ENCODE data around the gene ABLIM1. TPM values are rescaled to one million over a fixed set of nuclear protein-coding genes. Genes with fewer than 3 reads are reported as not detected.

Gene ABLIM1
- total RNA-seq, 2 experiments from 2014 or later: 62.3 to 64.1 TPM

- CTCF ChIA-PET: interaction anchor here (1.1 to 17.3 kb wide), 7 partner anchors 8 to 276 kb away, joined by 3 to 421 read pairs (median 6); no protein-coding TSS in a partner anchor
- POLR2A ChIA-PET: interaction anchor here (1.0 to 12.0 kb wide), 8 partner anchors 9 to 256 kb away, joined by 3 to 226 read pairs (median 4); no protein-coding TSS in a partner anchor
- DNase-seq: no peak
- no peaks in the 10 kb centered on the region for H3K27me3 Mint-ChIP-seq (ENCODE audit: low read depth)
- peak overlapping the region; percentile 43 for H3K27ac Mint-ChIP-seq
- peak overlapping the region; percentile 2 for H3K4me3 Mint-ChIP-seq
- peaks cover 86% of the 10 kb centered on the region for H3K4me1 Mint-ChIP-seq (ENCODE audit: low read depth)
- no peaks in the 10 kb centered on the region for H3K9me3 Mint-ChIP-seq (ENCODE audit: insufficient read depth)
- H3K36me3 Mint-ChIP-seq (ENCODE audit: low read depth): no peaks in the 10 kb centered on the region
- no peak for ATAC-seq
These were observed 113.0 kb downstream of the ABLIM1 start for GRCh38 chr10:114545071-114545470.

GRCh38 chr10:114544045-114544659 lies 113.9 kb downstream of the ABLIM1 start:
- H3K36me3 Mint-ChIP-seq (ENCODE audit: low read depth): no peaks in the 10 kb centered on the region
- H3K27me3 Mint-ChIP-seq (ENCODE audit: low read depth): no peaks in the 10 kb centered on the region
- peak; percentile 92 for DNase-seq
- H3K4me1 Mint-ChIP-seq (ENCODE audit: low read depth): peaks cover 95% of the 10 kb centered on the region
- peak overlapping the region; percentile 72 for H3K4me3 Mint-ChIP-seq
- ChIA-PET CTCF (interaction anchor here (0.7 to 17.3 kb wide), 11 partner anchors 8 to 583 kb away, joined by 3 to 421 read pairs (median 4); no protein-coding TSS in a partner anchor), POLR2A (interaction anchor here (0.7 to 12.0 kb wide), 12 partner anchors 10 to 257 kb away, joined by 3 to 226 read pairs (median 4); no protein-coding TSS in a partner anchor)
- H3K9me3 Mint-ChIP-seq (ENCODE audit: insufficient read depth): no peaks in the 10 kb centered on the region
- H3K27ac Mint-ChIP-seq: peak overlapping the region; percentile 94
- ATAC-seq: peak; percentile 65

GRCh38 chr10:114543456-114543855 lies 114.6 kb downstream of the ABLIM1 start:
- CTCF ChIA-PET: interaction anchor here (1.4 to 17.3 kb wide), 6 partner anchors 22 to 240 kb away, joined by 4 to 421 read pairs (median 42); no protein-coding TSS in a partner anchor
- ATAC-seq (no peak), DNase-seq (peak; percentile 25)
- Mint-ChIP-seq H3K4me3 (peak overlapping the region; percentile 72), H3K27me3 (ENCODE audit: low read depth) (no peaks in the 10 kb centered on the region), H3K4me1 (ENCODE audit: low read depth) (peaks cover 97% of the 10 kb centered on the region), H3K9me3 (ENCODE audit: insufficient read depth) (no peaks in the 10 kb centered on the region), H3K27ac (peak overlapping the region; percentile 94), H3K36me3 (ENCODE audit: low read depth) (no peaks in the 10 kb centered on the region)
- POLR2A ChIA-PET: interaction anchor here (0.7 to 12.0 kb wide), 6 partner anchors 18 to 72 kb away, joined by 3 to 226 read pairs (median 4); no protein-coding TSS in a partner anchor

GRCh38 chr10:114542373-114542772 lies 115.7 kb downstream of the ABLIM1 start:
- no peaks in the 10 kb centered on the region for H3K9me3 Mint-ChIP-seq (ENCODE audit: insufficient read depth)
- ATAC-seq: no peak
- H3K27me3 Mint-ChIP-seq (ENCODE audit: low read depth): no peaks in the 10 kb centered on the region

GRCh38 chr10:114541797-114542160 lies 116.3 kb downstream of the ABLIM1 start:
- ATAC-seq (no peak), DNase-seq (no peak)
- peaks cover 94% of the 10 kb centered on the region for H3K4me1 Mint-ChIP-seq (ENCODE audit: low read depth)
- CTCF ChIA-PET: interaction anchor here (0.8 to 17.3 kb wide), 13 partner anchors 8 to 281 kb away, joined by 3 to 421 read pairs (median 6); partner anchors contain the start of gene FHIP2A
- H3K4me3 Mint-ChIP-seq: peak overlapping the region; percentile 60
- no peaks in the 10 kb centered on the region for H3K27me3 Mint-ChIP-seq (ENCODE audit: low read depth)
- peak overlapping the region; percentile 98 for H3K27ac Mint-ChIP-seq
- POLR2A ChIA-PET: interaction anchor here (0.8 to 12.0 kb wide), 13 partner anchors 17 to 280 kb away, joined by 3 to 226 read pairs (median 10); partner anchors contain the start of gene FHIP2A
- H3K9me3 Mint-ChIP-seq (ENCODE audit: insufficient read depth): no peaks in the 10 kb centered on the region
- no peaks in the 10 kb centered on the region for H3K36me3 Mint-ChIP-seq (ENCODE audit: low read depth)

More at GRCh38 chr10:114542373-114542772, 115.7 kb downstream of the ABLIM1 start:
- H3K27ac Mint-ChIP-seq: peak overlapping the region; percentile 98
- ChIA-PET POLR2A (interaction anchor here (1.3 to 12.0 kb wide), 7 partner anchors 17 to 280 kb away, joined by 3 to 226 read pairs (median 11); partner anchors contain the start of gene FHIP2A), CTCF (interaction anchor here (1.1 to 17.3 kb wide), 8 partner anchors 21 to 238 kb away, joined by 3 to 421 read pairs (median 10); no protein-coding TSS in a partner anchor)
- no peak overlapping the region for H3K4me3 Mint-ChIP-seq
- no peak for DNase-seq
- peaks cover 98% of the 10 kb centered on the region for H3K4me1 Mint-ChIP-seq (ENCODE audit: low read depth)
- no peaks in the 10 kb centered on the region for H3K36me3 Mint-ChIP-seq (ENCODE audit: low read depth)

- ATAC-seq (peak; percentile 83), DNase-seq (peak; percentile 88)
- CTCF ChIA-PET: interaction anchor here (0.8 to 17.3 kb wide), 13 partner anchors 9 to 281 kb away, joined by 3 to 421 read pairs (median 6); partner anchors contain the start of gene FHIP2A
- peak overlapping the region; percentile 98 for H3K27ac Mint-ChIP-seq
- H3K36me3 Mint-ChIP-seq (ENCODE audit: low read depth): no peaks in the 10 kb centered on the region
- H3K27me3 Mint-ChIP-seq (ENCODE audit: low read depth): no peaks in the 10 kb centered on the region
- H3K4me1 Mint-ChIP-seq (ENCODE audit: low read depth): peaks cover 89% of the 10 kb centered on the region
- H3K4me3 Mint-ChIP-seq: peak overlapping the region; percentile 60
- POLR2A ChIA-PET: interaction anchor here (0.6 to 12.0 kb wide), 15 partner anchors 16 to 284 kb away, joined by 3 to 226 read pairs (median 8); partner anchors contain the start of gene FHIP2A
- H3K9me3 Mint-ChIP-seq (ENCODE audit: insufficient read depth): no peaks in the 10 kb centered on the region
These were observed 116.8 kb downstream of the ABLIM1 start for GRCh38 chr10:114541081-114541796.

GRCh38 chr10:114540236-114540635 lies 117.8 kb downstream of the ABLIM1 start:
- H3K4me3 Mint-ChIP-seq: peak overlapping the region; percentile 60
- no peaks in the 10 kb centered on the region for H3K9me3 Mint-ChIP-seq (ENCODE audit: insufficient read depth)
- peaks cover 83% of the 10 kb centered on the region for H3K4me1 Mint-ChIP-seq (ENCODE audit: low read depth)
- POLR2A ChIA-PET: interaction anchor here (0.7 to 12.0 kb wide), 9 partner anchors 9 to 282 kb away, joined by 3 to 226 read pairs (median 5); partner anchors contain the start of gene FHIP2A
- ATAC-seq: no peak
- no peaks in the 10 kb centered on the region for H3K27me3 Mint-ChIP-seq (ENCODE audit: low read depth)
- no peak for DNase-seq
- no peaks in the 10 kb centered on the region for H3K36me3 Mint-ChIP-seq (ENCODE audit: low read depth)
- CTCF ChIA-PET: interaction anchor here (0.6 to 17.3 kb wide), 7 partner anchors 8 to 236 kb away, joined by 3 to 421 read pairs (median 9); no protein-coding TSS in a partner anchor
- peak overlapping the region; percentile 98 for H3K27ac Mint-ChIP-seq

GRCh38 chr10:114539623-114540022 lies 118.5 kb downstream of the ABLIM1 start:
- peaks cover 83% of the 10 kb centered on the region for H3K4me1 Mint-ChIP-seq (ENCODE audit: low read depth)
- H3K27me3 Mint-ChIP-seq (ENCODE audit: low read depth): no peaks in the 10 kb centered on the region
- no peak overlapping the region for H3K4me3 Mint-ChIP-seq
- CTCF ChIA-PET: interaction anchor here (0.9 to 17.3 kb wide), 7 partner anchors 10 to 235 kb away, joined by 3 to 421 read pairs (median 9); no protein-coding TSS in a partner anchor
- POLR2A ChIA-PET: interaction anchor here (0.7 to 12.0 kb wide), 8 partner anchors 8 to 282 kb away, joined by 3 to 226 read pairs (median 5); partner anchors contain the start of gene FHIP2A
- no peaks in the 10 kb centered on the region for H3K9me3 Mint-ChIP-seq (ENCODE audit: insufficient read depth)
- ATAC-seq: no peak
- peak overlapping the region; percentile 98 for H3K27ac Mint-ChIP-seq
- H3K36me3 Mint-ChIP-seq (ENCODE audit: low read depth): no peaks in the 10 kb centered on the region
- no peak for DNase-seq

- H3K9me3 Mint-ChIP-seq (ENCODE audit: insufficient read depth): no peaks in the 10 kb centered on the region
- no peaks in the 10 kb centered on the region for H3K36me3 Mint-ChIP-seq (ENCODE audit: low read depth)
- peak overlapping the region; percentile 98 for H3K27ac Mint-ChIP-seq
- POLR2A ChIA-PET: interaction anchor here (4.4 to 12.0 kb wide), 2 partner anchors 13 to 284 kb away, joined by 12 to 226 read pairs; partner anchors contain the start of gene FHIP2A
- H3K4me3 Mint-ChIP-seq: peak overlapping the region; percentile 38
- no peaks in the 10 kb centered on the region for H3K27me3 Mint-ChIP-seq (ENCODE audit: low read depth)
- CTCF ChIA-PET: interaction anchor here (1.1 to 17.3 kb wide), 3 partner anchors 17 to 67 kb away, joined by 3 to 421 read pairs (median 76); no protein-coding TSS in a partner anchor
- ATAC-seq (peak; percentile 20), DNase-seq (peak; percentile 74)
- H3K4me1 Mint-ChIP-seq (ENCODE audit: low read depth): peaks cover 71% of the 10 kb centered on the region
These were observed 119.7 kb downstream of the ABLIM1 start for GRCh38 chr10:114538181-114538906.

- H3K27me3 Mint-ChIP-seq (ENCODE audit: low read depth): no peaks in the 10 kb centered on the region
- H3K4me1 Mint-ChIP-seq (ENCODE audit: low read depth): peaks cover 64% of the 10 kb centered on the region
- ChIA-PET CTCF (interaction anchor here (9.2 to 17.3 kb wide), 2 partner anchors 16 to 66 kb away, joined by 76 to 421 read pairs; no protein-coding TSS in a partner anchor), POLR2A (no interaction called here)
- peak overlapping the region; percentile 98 for H3K27ac Mint-ChIP-seq
- H3K4me3 Mint-ChIP-seq: peak overlapping the region; percentile 38
- no peak for ATAC-seq
- no peak for DNase-seq
- H3K36me3 Mint-ChIP-seq (ENCODE audit: low read depth): no peaks in the 10 kb centered on the region
- no peaks in the 10 kb centered on the region for H3K9me3 Mint-ChIP-seq (ENCODE audit: insufficient read depth)
These were observed 120.3 kb downstream of the ABLIM1 start for GRCh38 chr10:114537736-114538135.

Measured in activated CD8-positive, alpha-beta T cell treated with anti-CD3 and anti-CD28 coated beads, Interleukin-2, amount 10 ng/mL, durations not matched to agents 7 days and 5 days (primary cell).